ENCODE measurements around the gene OR2T6.

DNA sequence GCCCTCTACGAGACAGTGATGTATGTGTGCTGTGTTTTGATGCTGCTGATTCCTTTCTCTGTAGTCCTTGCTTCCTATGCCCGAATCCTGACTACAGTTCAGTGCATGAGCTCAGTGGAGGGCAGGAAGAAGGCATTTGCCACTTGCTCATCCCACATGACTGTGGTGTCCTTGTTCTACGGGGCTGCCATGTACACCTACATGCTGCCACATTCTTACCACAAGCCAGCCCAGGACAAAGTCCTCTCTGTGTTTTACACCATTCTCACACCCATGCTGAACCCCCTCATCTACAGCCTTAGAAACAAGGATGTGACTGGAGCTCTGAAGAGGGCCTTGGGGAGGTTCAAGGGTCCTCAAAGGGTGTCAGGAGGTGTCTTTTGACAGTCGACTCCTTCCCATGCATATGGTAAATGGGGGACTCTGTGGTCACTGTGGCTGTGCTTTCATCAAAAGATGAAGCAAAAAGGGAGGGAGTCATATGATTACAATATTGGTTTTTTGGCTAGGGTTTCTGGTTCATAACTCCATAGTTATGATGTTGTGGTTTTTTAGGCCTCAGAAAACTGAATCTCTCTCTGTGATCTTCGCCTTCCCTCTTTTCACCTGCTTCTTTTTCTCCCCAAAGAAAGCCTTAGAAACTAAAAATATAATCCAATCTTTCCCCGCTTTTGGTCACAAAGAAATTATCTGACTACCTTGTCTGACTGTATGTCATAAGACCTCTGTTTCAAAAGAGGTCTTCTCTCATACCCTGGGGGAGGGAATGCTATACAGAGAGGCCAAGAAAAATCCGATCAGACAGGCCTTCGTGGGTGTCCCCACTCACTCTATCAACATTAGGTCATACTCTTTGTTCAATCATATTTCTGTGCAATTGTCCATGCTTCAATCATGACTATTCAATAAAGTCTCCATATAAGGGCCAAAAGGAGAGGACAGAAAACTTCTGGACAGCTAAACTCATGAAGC lies 31.5 kb downstream of the OR2T6 start:
- TF ChIP-seq, protein P1, sequence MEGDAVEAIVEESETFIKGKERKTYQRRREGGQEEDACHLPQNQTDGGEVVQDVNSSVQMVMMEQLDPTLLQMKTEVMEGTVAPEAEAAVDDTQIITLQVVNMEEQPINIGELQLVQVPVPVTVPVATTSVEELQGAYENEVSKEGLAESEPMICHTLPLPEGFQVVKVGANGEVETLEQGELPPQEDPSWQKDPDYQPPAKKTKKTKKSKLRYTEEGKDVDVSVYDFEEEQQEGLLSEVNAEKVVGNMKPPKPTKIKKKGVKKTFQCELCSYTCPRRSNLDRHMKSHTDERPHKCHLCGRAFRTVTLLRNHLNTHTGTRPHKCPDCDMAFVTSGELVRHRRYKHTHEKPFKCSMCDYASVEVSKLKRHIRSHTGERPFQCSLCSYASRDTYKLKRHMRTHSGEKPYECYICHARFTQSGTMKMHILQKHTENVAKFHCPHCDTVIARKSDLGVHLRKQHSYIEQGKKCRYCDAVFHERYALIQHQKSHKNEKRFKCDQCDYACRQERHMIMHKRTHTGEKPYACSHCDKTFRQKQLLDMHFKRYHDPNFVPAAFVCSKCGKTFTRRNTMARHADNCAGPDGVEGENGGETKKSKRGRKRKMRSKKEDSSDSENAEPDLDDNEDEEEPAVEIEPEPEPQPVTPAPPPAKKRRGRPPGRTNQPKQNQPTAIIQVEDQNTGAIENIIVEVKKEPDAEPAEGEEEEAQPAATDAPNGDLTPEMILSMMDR (IDR thresholded peaks at IDR 0.05): no peak
- no peak for TF ChIP-seq EP300 (IDR thresholded peaks at IDR 0.05)
